Thoracic aorta (tissue), 2 donors: Measurements from ENCODE around the gene NMRAL1. TPM values are rescaled to one million over a fixed set of nuclear protein-coding genes. Genes with fewer than 3 reads are reported as not detected.

ENCODE experiments used
- ATAC-seq: fragments of 150-250 bp; one replicate; pipeline ENCODE4 v1.8.0; 2017; ENCODE audit warnings: low read depth; ENCODE audit not compliant: insufficient number of reproducible peaks, low FRiP score
- DNase-seq: peaks from one replicate; pipeline ENCODE4 v3.0.0-alpha.2; 2020; ENCODE audit warnings: low spot score
- H3K27ac ChIP-seq, 2 donors: fragments of 200-600 bp; sonication (generic); 1 replicate in 1 of 2; 2 replicates in 1 of 2; pipeline ENCODE4 v1.5.1; 2016; ENCODE audit warnings: mild to moderate bottlenecking in 2 of 2, moderate library complexity in 2 of 2
- H3K27me3 ChIP-seq: fragments of 200-600 bp; sonication (generic); replicated peaks from 2 replicates; pipeline ENCODE4 v1.6.0; 2016; ENCODE audit warnings: mild to moderate bottlenecking; ENCODE audit not compliant: insufficient read depth
- H3K36me3 ChIP-seq: fragments of 200-600 bp; sonication (generic); one replicate; pipeline ENCODE4 v1.5.1; 2016
- H3K4me1 ChIP-seq, 2 donors: fragments of 200-600 bp; sonication (generic); 1 replicate in 1 of 2; 2 replicates in 1 of 2; pipeline versions ENCODE4 v1.5.1 to v1.6.0; 2016; ENCODE audit warnings: low read depth in 2 of 2, mild to moderate bottlenecking in 1 of 2; ENCODE audit not compliant: control insufficient read depth in 1 of 2
- H3K4me3 ChIP-seq: fragments of 200-600 bp; sonication (generic); 2 replicates; pipeline ENCODE4 v1.5.1; 2016; ENCODE audit warnings: mild to moderate bottlenecking
- H3K9me3 ChIP-seq: fragments of 200-600 bp; sonication (generic); 2 replicates; pipeline ENCODE4 v1.5.1; 2016
- CTCF ChIP-seq: fragments of 200-600 bp; sonication (generic); IDR thresholded peaks from one replicate; pipeline ENCODE4 v1.5.1; 2019; ENCODE audit warnings: antibody characterized with exemption
- total RNA-seq, 2 donors: library from RNA; depleted of rRNA; stranded (reverse); fragments of >200 nt; gene quantifications; one replicate each; pipeline versions ENCODE4 v1.1.0 to v1.2.3, GENCODE V29; 2016

Gene NMRAL1
- total RNA-seq, 2 donors from 2014 or later = 22.8 to 23.3 TPM

GRCh38 chr16:4465977-4466779 is 8.2 kb downstream of the NMRAL1 start:
- no peak for ATAC-seq
- no peak for DNase-seq
- no peaks in the 10 kb centered on the region for H3K4me1 ChIP-seq
- no peak overlapping the region for H3K27ac ChIP-seq
- H3K36me3 ChIP-seq = peaks cover 16% of the 10 kb centered on the region
- no peak overlapping the region for H3K4me3 ChIP-seq
- H3K9me3 ChIP-seq = no peaks in the 10 kb centered on the region
- no peak for TF ChIP-seq CTCF
- no peaks in the 10 kb centered on the region for H3K27me3 ChIP-seq

- Histone ChIP-seq H3K4me3 (no peak overlapping the region), H3K27me3 (no peaks in the 10 kb centered on the region), H3K36me3 (peaks cover 19% of the 10 kb centered on the region), H3K9me3 (no peaks in the 10 kb centered on the region), H3K27ac (no peak overlapping the region), H3K4me1 (no peaks in the 10 kb centered on the region)
- ATAC-seq (no peak), DNase-seq (no peak)
- no peak for TF ChIP-seq CTCF
Observed at GRCh38 chr16:4463522-4464163, 10.8 kb downstream of the NMRAL1 start.

- peaks cover 9% of the 10 kb centered on the region for H3K36me3 ChIP-seq
- no peak overlapping the region for H3K4me3 ChIP-seq
- TF ChIP-seq CTCF = no peak
- no peaks in the 10 kb centered on the region for H3K4me1 ChIP-seq
- no peaks in the 10 kb centered on the region for H3K27me3 ChIP-seq
- no peak for ATAC-seq
- DNase-seq = no peak
- no peaks in the 10 kb centered on the region for H3K9me3 ChIP-seq
- no peak overlapping the region for H3K27ac ChIP-seq
Observed at GRCh38 chr16:4461250-4462085, 13.0 kb downstream of the NMRAL1 start.

- DNase-seq = no peak
- H3K4me3 ChIP-seq = no peak overlapping the region
- H3K9me3 ChIP-seq = no peaks in the 10 kb centered on the region
- no peak for ATAC-seq
- TF ChIP-seq CTCF = no peak
- H3K27me3 ChIP-seq = no peaks in the 10 kb centered on the region
- H3K36me3 ChIP-seq = peaks cover 13% of the 10 kb centered on the region
- H3K4me1 ChIP-seq = no peaks in the 10 kb centered on the region
- H3K27ac ChIP-seq = no peak overlapping the region
Observed at GRCh38 chr16:4460936-4461249, 13.5 kb downstream of the NMRAL1 start.

- DNase-seq (no peak), ATAC-seq (no peak)
- TF ChIP-seq CTCF = no peak
- H3K9me3 ChIP-seq = no peaks in the 10 kb centered on the region
- H3K4me1 ChIP-seq = no peaks in the 10 kb centered on the region
- no peaks in the 10 kb centered on the region for H3K27me3 ChIP-seq
- H3K4me3 ChIP-seq = no peak overlapping the region
- H3K36me3 ChIP-seq = peaks cover 28% of the 10 kb centered on the region
- no peak overlapping the region for H3K27ac ChIP-seq
Observed at GRCh38 chr16:4455951-4456350, 18.5 kb downstream of the NMRAL1 start.
